ENCODE data around the gene CA5A.
A peak's percentile ranks its signal among the peaks of the same experiment; 100 is the strongest.

DNA sequence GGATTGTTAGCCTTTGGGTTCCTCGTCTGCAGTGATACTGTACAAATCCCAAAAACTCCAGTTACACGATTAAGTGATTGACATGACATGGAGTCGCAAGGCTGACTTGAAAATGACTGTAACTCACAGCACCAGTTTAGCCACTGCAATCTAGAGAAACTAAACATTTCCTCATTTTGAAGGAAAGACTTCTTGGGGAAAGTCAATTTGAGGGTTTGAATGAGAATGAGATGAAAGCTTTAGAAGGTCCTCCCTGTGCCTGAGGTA is 19.7 kb upstream of the CA5A start:
- TF ChIP-seq, protein P1, sequence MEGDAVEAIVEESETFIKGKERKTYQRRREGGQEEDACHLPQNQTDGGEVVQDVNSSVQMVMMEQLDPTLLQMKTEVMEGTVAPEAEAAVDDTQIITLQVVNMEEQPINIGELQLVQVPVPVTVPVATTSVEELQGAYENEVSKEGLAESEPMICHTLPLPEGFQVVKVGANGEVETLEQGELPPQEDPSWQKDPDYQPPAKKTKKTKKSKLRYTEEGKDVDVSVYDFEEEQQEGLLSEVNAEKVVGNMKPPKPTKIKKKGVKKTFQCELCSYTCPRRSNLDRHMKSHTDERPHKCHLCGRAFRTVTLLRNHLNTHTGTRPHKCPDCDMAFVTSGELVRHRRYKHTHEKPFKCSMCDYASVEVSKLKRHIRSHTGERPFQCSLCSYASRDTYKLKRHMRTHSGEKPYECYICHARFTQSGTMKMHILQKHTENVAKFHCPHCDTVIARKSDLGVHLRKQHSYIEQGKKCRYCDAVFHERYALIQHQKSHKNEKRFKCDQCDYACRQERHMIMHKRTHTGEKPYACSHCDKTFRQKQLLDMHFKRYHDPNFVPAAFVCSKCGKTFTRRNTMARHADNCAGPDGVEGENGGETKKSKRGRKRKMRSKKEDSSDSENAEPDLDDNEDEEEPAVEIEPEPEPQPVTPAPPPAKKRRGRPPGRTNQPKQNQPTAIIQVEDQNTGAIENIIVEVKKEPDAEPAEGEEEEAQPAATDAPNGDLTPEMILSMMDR (IDR thresholded peaks at IDR 0.05 in 2 of 3, conservative IDR thresholded peaks at IDR 0.05 in 1 of 3; ENCODE audit: borderline replicate concordance in 1 of 3, insufficient read depth in 1 of 3, low read depth in 2 of 3, low read length in 2 of 3): no peak
- TF ChIP-seq EZH2 (IDR thresholded peaks at IDR 0.05) (no peak), POLR2A (IDR thresholded peaks at IDR 0.05; ENCODE audit: borderline replicate concordance, extremely low read depth, insufficient read depth, insufficient read length) (no peak), EGR1 (IDR thresholded peaks at IDR 0.05; ENCODE audit: low read depth) (no peak), POLR2AphosphoS5 (IDR thresholded peaks at IDR 0.05; ENCODE audit: low read depth, low read length) (peak; percentile 3; the same call in 1 of the 2 replicates), SRF (IDR thresholded peaks at IDR 0.05; ENCODE audit: low read depth) (no peak), CEBPB (IDR thresholded peaks at IDR 0.05; ENCODE audit: low read depth) (no peak), JUND (IDR thresholded peaks at IDR 0.05) (no peak), ZFX (IDR thresholded peaks at IDR 0.05) (no peak), SIN3A (IDR thresholded peaks at IDR 0.05; ENCODE audit: low read depth) (no peak)
- TF ChIP-seq, protein P2, sequence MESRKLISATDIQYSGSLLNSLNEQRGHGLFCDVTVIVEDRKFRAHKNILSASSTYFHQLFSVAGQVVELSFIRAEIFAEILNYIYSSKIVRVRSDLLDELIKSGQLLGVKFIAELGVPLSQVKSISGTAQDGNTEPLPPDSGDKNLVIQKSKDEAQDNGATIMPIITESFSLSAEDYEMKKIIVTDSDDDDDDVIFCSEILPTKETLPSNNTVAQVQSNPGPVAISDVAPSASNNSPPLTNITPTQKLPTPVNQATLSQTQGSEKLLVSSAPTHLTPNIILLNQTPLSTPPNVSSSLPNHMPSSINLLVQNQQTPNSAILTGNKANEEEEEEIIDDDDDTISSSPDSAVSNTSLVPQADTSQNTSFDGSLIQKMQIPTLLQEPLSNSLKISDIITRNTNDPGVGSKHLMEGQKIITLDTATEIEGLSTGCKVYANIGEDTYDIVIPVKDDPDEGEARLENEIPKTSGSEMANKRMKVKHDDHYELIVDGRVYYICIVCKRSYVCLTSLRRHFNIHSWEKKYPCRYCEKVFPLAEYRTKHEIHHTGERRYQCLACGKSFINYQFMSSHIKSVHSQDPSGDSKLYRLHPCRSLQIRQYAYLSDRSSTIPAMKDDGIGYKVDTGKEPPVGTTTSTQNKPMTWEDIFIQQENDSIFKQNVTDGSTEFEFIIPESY (IDR thresholded peaks at IDR 0.05; ENCODE audit: extremely low read depth, insufficient replicate concordance, low read length): no peak
- TF ChIP-seq, protein P3, sequence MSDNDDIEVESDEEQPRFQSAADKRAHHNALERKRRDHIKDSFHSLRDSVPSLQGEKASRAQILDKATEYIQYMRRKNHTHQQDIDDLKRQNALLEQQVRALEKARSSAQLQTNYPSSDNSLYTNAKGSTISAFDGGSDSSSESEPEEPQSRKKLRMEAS (IDR thresholded peaks at IDR 0.05): no peak
- TF ChIP-seq, protein P4, sequence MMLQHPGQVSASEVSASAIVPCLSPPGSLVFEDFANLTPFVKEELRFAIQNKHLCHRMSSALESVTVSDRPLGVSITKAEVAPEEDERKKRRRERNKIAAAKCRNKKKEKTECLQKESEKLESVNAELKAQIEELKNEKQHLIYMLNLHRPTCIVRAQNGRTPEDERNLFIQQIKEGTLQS (IDR thresholded peaks at IDR 0.05): no peak
